Brain microvascular endothelial cell (primary cell): ENCODE results near the gene LCP1.

Experiments used
- DNase-seq: peaks from one replicate; pipeline ENCODE4 v3.0.0-alpha.2; 2020
- H3K27ac ChIP-seq: fragments of 250-450 bp; sonication (Bioruptor Pico); 2 replicates; pipeline ENCODE4 v1.5.1; 2020; ENCODE audit warnings: mild to moderate bottlenecking, moderate library complexity
- H3K27me3 ChIP-seq: fragments of 250-450 bp; sonication (Bioruptor Pico); replicated peaks from 2 replicates; pipeline ENCODE4 v1.5.1; 2020; ENCODE audit warnings: mild to moderate bottlenecking
- H3K36me3 ChIP-seq: fragments of 250-450 bp; sonication (Bioruptor Pico); replicated peaks from 2 replicates; pipeline ENCODE4 v1.5.1; 2020; ENCODE audit warnings: mild to moderate bottlenecking
- H3K4me3 ChIP-seq: 2 replicates; pipeline ENCODE4 v1.5.1; 2011; ENCODE audit warnings: low read depth, mild to moderate bottlenecking, control low read depth, low read length, moderate library complexity
- CTCF ChIP-seq: IDR thresholded peaks from 2 replicates; pipeline ENCODE4 v1.5.1; 2011; ENCODE audit warnings: low read depth, mild to moderate bottlenecking, moderate library complexity, low read length, control low read depth, inconsistent platforms; ENCODE audit errors: missing control alignments
- in situ Hi-C: cut with HindIII; loops from 2 replicates; pipeline ENCODE4 v1.10.0; 2017; ENCODE audit warnings: low sequenced_read_pairs, low pct_ligation_motif_present

The LCP1 gene

GRCh38 chr13:46127358-46128023, 54.5 kb downstream of the LCP1 start:
- Histone ChIP-seq H3K27me3 (peaks cover 4% of the 10 kb centered on the region), H3K36me3 (no peaks in the 10 kb centered on the region), H3K27ac (no peak overlapping the region), H3K4me3 (no peak overlapping the region)
- DNase-seq, result no peak
- in situ Hi-C loops, result no loop called here
- no peak for TF ChIP-seq CTCF

- no peaks in the 10 kb centered on the region for H3K36me3 ChIP-seq
- DNase-seq, result peak; percentile 82
- no peak overlapping the region for H3K27ac ChIP-seq
- TF ChIP-seq CTCF, result peak; percentile 97
- H3K4me3 ChIP-seq, result no peak overlapping the region
- H3K27me3 ChIP-seq, result no peaks in the 10 kb centered on the region
- in situ Hi-C loops, result no loop called here
Measured at GRCh38 chr13:46126552-46127357, 55.2 kb downstream of the LCP1 start.

DNA sequence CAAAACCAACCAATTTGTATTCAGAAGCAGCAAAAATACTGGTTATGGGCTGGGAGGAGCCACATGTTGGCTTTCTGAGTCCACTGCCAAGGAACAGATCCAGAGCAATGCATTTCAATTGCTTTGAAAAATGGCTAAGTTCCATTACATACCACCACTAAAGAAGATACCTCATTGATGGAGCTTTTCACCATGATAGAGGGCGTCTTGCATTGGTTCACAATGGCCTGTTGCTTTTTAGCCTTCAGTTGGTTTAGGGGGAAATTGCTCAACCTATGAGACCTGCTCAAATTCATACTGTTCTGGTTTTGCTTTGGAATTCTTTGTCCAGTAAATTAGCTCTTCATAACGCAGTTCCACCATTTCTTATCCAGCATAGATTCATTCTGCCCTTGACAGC, 55.9 kb downstream of the LCP1 start:
- in situ Hi-C loops, result no loop called here
- no peaks in the 10 kb centered on the region for H3K27me3 ChIP-seq
- no peak for DNase-seq
- H3K36me3 ChIP-seq, result no peaks in the 10 kb centered on the region
- no peak overlapping the region for H3K27ac ChIP-seq
- H3K4me3 ChIP-seq, result no peak overlapping the region
- TF ChIP-seq CTCF, result no peak

- no peak for DNase-seq
- in situ Hi-C loops, result no loop called here
- TF ChIP-seq CTCF, result no peak
- Histone ChIP-seq H3K27me3 (no peaks in the 10 kb centered on the region), H3K4me3 (no peak overlapping the region), H3K27ac (no peak overlapping the region), H3K36me3 (no peaks in the 10 kb centered on the region)
Measured at GRCh38 chr13:46124967-46125933, 56.7 kb downstream of the LCP1 start.

- DNase-seq, result no peak
- Histone ChIP-seq H3K36me3 (no peaks in the 10 kb centered on the region), H3K27me3 (no peaks in the 10 kb centered on the region), H3K27ac (no peak overlapping the region), H3K4me3 (no peak overlapping the region)
- TF ChIP-seq CTCF, result no peak
- in situ Hi-C loops, result no loop called here
Measured at GRCh38 chr13:46124531-46124966, 57.4 kb downstream of the LCP1 start.
